Thoracic aorta (tissue), 2 donors: ENCODE results near the gene PLA2R1. TPM values are rescaled to one million over a fixed set of nuclear protein-coding genes. Genes with fewer than 3 reads are reported as not detected.

Experiments used
- ATAC-seq: fragments of 150-250 bp; one replicate; pipeline ENCODE4 v1.8.0; 2017; ENCODE audit warnings: low read depth; ENCODE audit not compliant: insufficient number of reproducible peaks, low FRiP score
- DNase-seq: peaks from one replicate; pipeline ENCODE4 v3.0.0-alpha.2; 2020; ENCODE audit warnings: low spot score
- H3K27ac ChIP-seq, 2 donors: fragments of 200-600 bp; sonication (generic); 1 replicate in 1 of 2; 2 replicates in 1 of 2; pipeline ENCODE4 v1.5.1; 2016; ENCODE audit warnings: mild to moderate bottlenecking in 2 of 2, moderate library complexity in 2 of 2
- H3K27me3 ChIP-seq: fragments of 200-600 bp; sonication (generic); replicated peaks from 2 replicates; pipeline ENCODE4 v1.6.0; 2016; ENCODE audit warnings: mild to moderate bottlenecking; ENCODE audit not compliant: insufficient read depth
- H3K36me3 ChIP-seq: fragments of 200-600 bp; sonication (generic); one replicate; pipeline ENCODE4 v1.5.1; 2016
- H3K4me1 ChIP-seq, 2 donors: fragments of 200-600 bp; sonication (generic); 1 replicate in 1 of 2; 2 replicates in 1 of 2; pipeline versions ENCODE4 v1.5.1 to v1.6.0; 2016; ENCODE audit warnings: low read depth in 2 of 2, mild to moderate bottlenecking in 1 of 2; ENCODE audit not compliant: control insufficient read depth in 1 of 2
- H3K4me3 ChIP-seq: fragments of 200-600 bp; sonication (generic); 2 replicates; pipeline ENCODE4 v1.5.1; 2016; ENCODE audit warnings: mild to moderate bottlenecking
- H3K9me3 ChIP-seq: fragments of 200-600 bp; sonication (generic); 2 replicates; pipeline ENCODE4 v1.5.1; 2016
- total RNA-seq, 2 donors: library from RNA; depleted of rRNA; stranded (reverse); fragments of >200 nt; gene quantifications; one replicate each; pipeline versions ENCODE4 v1.1.0 to v1.2.3, GENCODE V29; 2016
- TF ChIP-seq, protein P1 (sequence below): fragments of 200-600 bp; sonication (generic); IDR thresholded peaks from one replicate; pipeline ENCODE4 v1.5.1; 2019; ENCODE audit warnings: antibody characterized with exemption

PLA2R1 gene
- total RNA-seq, 2 donors from 2014 or later = 28.3 to 28.7 TPM

GRCh38 chr2:160051371-160051800 is 11.0 kb downstream of the PLA2R1 start:
- Histone ChIP-seq H3K36me3 (no peaks in the 10 kb centered on the region), H3K4me3 (no peak overlapping the region), H3K27ac (peak overlapping the region in 1 of 2 donors; percentile 4), H3K4me1 (peaks cover 3 to 31% of the 10 kb centered on the region in 2 donors), H3K9me3 (no peaks in the 10 kb centered on the region), H3K27me3 (no peaks in the 10 kb centered on the region)
- ATAC-seq (no peak), DNase-seq (no peak)
- TF ChIP-seq, protein P1, sequence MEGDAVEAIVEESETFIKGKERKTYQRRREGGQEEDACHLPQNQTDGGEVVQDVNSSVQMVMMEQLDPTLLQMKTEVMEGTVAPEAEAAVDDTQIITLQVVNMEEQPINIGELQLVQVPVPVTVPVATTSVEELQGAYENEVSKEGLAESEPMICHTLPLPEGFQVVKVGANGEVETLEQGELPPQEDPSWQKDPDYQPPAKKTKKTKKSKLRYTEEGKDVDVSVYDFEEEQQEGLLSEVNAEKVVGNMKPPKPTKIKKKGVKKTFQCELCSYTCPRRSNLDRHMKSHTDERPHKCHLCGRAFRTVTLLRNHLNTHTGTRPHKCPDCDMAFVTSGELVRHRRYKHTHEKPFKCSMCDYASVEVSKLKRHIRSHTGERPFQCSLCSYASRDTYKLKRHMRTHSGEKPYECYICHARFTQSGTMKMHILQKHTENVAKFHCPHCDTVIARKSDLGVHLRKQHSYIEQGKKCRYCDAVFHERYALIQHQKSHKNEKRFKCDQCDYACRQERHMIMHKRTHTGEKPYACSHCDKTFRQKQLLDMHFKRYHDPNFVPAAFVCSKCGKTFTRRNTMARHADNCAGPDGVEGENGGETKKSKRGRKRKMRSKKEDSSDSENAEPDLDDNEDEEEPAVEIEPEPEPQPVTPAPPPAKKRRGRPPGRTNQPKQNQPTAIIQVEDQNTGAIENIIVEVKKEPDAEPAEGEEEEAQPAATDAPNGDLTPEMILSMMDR = no peak

DNA sequence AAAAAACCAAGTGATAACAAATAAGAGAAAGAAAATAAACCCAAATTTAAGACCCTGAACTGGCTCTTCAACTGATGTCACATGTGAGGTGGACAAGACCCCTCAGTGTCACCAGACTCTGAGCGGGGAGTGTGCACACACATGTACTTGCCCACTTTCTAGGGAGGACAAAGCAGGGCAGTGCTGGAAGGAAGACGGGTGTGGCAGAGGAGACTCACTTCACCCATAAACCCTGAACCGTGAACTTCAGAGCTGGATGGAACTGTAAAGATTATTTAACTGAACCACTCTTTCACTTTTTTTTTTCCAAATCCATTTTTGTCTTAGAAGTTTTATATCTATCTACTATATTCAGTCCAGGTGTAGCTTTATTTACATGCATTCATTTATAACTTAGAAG is 12.3 kb downstream of the PLA2R1 start:
- TF ChIP-seq, protein P1 = no peak
- Histone ChIP-seq H3K36me3 (no peaks in the 10 kb centered on the region), H3K27me3 (no peaks in the 10 kb centered on the region), H3K9me3 (no peaks in the 10 kb centered on the region), H3K4me3 (no peak overlapping the region), H3K27ac (no peak overlapping the region), H3K4me1 (peaks cover 3 to 18% of the 10 kb centered on the region in 2 donors)
- DNase-seq (no peak), ATAC-seq (no peak)

DNA sequence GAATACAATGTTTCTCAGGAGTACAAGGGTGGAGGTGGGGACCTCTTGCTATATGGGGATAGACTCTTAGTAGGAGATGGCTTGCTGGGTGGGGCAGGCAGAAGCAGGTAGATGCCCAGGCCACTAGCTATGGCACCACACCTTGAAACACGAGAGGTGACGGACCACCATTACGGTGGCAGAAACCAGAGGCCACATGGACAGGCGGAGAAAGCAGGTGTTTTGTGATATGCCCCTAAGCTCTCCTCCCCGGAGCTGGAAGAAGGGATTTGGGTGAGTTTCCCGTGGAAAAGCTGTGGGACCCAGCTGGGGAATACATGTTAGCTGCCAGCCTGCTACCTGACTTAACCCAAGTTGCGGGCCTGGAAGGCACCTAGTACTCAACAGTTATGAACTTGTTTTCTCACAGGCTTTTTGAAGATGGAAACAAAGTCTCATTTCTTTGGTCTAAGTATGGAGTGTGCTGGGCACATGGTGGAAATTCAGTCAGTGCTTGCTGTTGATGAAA is 16.7 kb downstream of the PLA2R1 start:
- no peaks in the 10 kb centered on the region for H3K9me3 ChIP-seq
- ATAC-seq = no peak

GRCh38 chr2:160044728-160045127 is 17.7 kb downstream of the PLA2R1 start:
- Histone ChIP-seq H3K4me3 (no peak overlapping the region), H3K4me1 (peaks cover 5 to 12% of the 10 kb centered on the region in 2 donors), H3K27me3 (no peaks in the 10 kb centered on the region), H3K27ac (no peak overlapping the region), H3K9me3 (no peaks in the 10 kb centered on the region), H3K36me3 (peaks cover 4% of the 10 kb centered on the region)
- TF ChIP-seq, protein P1 = no peak
- DNase-seq (no peak), ATAC-seq (no peak)

More for the DNA sequence above, 16.7 kb downstream of the PLA2R1 start:
- Histone ChIP-seq H3K4me1 (peaks cover 0 to 2% of the 10 kb centered on the region in 2 donors), H3K27ac (no peak overlapping the region), H3K36me3 (peaks cover 4% of the 10 kb centered on the region), H3K27me3 (no peaks in the 10 kb centered on the region), H3K4me3 (no peak overlapping the region)
- no peak for DNase-seq
- TF ChIP-seq, protein P1 = no peak

- TF ChIP-seq, protein P1 = no peak
- ATAC-seq = no peak
- H3K4me3 ChIP-seq = no peak overlapping the region
- H3K4me1 ChIP-seq = peaks cover 16 to 22% of the 10 kb centered on the region in 2 donors
- H3K27ac ChIP-seq = no peak overlapping the region
- no peaks in the 10 kb centered on the region for H3K27me3 ChIP-seq
- H3K9me3 ChIP-seq = no peaks in the 10 kb centered on the region
- DNase-seq = no peak
- peaks cover 8% of the 10 kb centered on the region for H3K36me3 ChIP-seq
Measured at GRCh38 chr2:160043265-160043664, 19.1 kb downstream of the PLA2R1 start.
